GM21515 (cell line): Measurements from ENCODE around the gene S100PBP.

ENCODE experiments used
- ATAC-seq: cut with Tn5 transposase; IDR thresholded peaks from one replicate; pipeline ENCODE4 v1.9.1; 2021; ENCODE audit not compliant: unreplicated experiment

The S100PBP gene

DNA sequence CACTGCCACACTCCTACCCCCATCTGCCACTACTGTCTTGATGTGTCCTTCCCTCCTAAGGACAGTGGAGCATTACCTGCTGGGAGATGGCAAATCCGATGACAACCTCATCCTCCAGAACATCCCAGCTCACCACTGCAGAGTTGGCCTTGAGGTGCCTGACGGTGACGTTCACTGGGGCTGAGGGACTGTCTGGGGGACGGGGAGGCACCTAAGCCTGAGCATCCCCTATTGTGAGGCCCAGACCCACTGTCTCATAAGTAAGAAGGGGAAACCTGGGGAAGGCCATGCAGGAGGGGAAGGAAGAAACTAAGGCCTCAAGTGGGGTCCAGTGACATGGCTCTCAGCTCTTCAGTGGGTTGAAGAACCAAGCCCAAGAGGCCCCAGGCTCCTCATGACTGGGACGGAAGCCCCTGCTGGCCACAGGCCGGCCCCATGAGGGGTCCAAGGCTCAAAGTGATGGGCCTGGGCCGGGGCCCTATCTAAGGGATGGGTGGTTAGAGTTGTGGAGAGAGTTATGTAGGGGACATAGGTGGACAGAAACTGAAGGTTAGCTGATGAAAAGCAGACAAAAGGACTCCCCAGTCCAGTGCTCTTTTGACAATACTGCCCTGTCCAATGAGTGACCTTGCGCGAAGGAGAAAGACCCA is 51.5 kb downstream of the S100PBP start:
- no peak for ATAC-seq

GRCh38 chr1:32869923-32870614 is 52.6 kb downstream of the S100PBP start:
- no peak for ATAC-seq

DNA sequence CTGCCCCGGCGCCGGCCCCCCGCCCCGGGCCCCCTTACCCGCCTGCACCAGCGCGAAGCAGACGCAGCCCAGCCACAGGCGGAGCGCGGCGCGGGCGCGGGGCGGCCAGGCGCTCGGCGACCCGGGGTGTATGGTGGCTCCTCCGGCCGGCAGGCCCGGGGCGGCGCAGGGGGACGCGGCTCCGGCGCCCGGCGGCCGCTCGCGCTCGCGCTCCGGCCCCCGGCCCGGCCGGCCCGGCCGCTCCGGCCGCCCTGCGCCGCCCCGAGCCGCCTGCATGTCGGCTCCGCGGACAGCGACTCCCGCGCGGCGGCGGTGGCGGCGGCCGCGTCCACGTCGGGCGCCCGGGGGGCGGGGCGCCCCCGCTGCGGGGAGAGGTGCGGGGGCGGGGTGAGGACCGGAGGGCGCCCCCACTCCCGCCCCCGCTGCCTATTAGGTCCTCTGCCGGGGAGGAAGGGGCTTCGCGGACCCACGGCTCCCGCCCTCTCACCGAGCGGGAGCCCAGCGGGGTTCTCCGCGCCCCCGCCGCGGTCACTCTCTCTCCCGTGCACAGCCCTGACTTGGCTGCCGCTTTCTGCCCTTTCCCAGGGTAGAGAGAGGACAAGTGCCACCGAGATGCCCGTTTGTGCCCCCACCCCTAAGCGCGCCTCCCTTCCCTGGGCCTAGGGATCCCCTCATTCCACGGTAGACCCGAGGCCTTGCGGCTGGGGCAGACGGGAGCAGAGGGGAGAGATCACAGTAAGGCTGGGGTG is 53.3 kb downstream of the S100PBP start, which contains the start of gene FNDC5:
Gene FNDC5, minus strand, starts transcription at position 298 of the 749 bp plus-strand sequence.
- ATAC-seq: no peak

GRCh38 chr1:32871364-32872191 is 54.1 kb downstream of the S100PBP start:
- no peak for ATAC-seq

DNA sequence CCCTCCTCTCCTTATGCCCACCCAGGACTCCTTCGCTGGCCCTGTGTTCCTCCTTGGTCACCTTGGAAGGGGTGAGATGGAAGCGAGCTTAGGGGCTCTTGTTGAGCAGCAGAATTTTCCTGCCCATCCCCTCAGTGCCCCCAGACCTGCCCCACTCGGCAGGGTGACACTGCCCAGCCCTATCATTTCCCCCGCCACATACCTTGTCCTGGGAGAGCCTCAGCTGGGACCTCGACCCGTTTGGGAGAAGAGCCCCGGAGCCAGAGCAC is 54.7 kb downstream of the S100PBP start:
- no peak for ATAC-seq

DNA sequence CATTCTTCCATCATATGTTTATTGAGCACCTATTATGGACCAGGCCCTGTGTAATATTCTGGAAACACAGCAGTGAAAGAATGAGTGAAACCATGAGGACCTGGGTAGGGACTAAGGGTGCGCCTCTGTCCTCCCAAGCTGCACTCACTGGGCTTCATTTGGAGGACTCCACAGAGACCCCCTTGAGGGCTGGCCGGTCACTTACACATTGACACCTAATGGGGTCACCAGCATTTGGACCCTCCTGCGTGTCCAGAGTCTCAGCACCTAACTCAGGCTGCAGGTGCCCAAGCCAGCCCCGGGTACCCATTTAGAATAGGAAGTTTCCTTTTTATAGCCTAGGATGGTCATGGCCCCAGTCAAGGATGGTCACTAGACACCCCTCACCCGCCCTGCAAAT is 56.0 kb downstream of the S100PBP start:
- ATAC-seq: no peak

- ATAC-seq: no peak
These were observed 57.7 kb downstream of the S100PBP start for GRCh38 chr1:32874860-32875752.

DNA sequence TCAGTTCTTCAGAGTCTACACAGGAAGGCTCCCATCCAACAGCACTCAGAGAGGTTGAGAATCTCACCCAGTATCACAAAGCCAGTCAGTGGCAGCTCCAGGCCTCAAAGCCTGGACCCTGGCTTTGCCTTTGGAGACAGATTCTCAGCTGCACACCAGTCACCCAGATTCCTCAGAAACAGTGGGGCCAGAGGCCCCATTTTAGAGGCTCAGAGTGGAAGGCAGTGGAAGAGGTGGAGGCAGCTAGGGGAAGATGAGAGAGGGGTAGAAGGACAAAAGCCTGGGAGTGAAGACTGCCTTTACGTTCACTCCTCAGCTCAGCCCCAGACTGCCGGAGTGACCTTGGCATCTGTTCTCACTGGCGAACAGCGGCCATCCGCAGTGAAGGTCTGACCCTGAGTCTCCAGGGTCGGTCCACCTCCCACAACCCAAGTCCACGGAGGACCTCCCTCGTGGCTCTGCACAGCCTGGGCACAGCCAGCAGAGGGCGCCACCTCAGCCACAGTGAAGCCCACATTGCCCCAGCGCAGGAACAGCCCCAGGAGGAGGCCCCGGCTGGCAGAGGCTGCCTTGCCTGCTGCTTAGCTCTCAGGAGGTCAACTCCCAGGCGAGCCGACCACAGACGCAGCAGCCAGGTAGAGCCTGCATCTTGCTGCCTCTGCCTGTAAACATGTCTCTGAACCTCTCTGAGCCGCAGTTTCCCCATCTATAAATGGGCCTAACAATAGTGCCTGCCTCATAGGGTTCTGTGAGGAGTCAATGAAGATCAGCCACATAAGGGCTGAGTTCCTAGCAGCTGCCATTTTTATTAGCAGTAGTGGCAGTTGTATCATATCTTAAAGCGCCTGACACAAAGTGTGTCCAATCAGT is 59.1 kb downstream of the S100PBP start:
- ATAC-seq: no peak

- ATAC-seq: no peak
These were observed 60.0 kb downstream of the S100PBP start for GRCh38 chr1:32877211-32878110.

DNA sequence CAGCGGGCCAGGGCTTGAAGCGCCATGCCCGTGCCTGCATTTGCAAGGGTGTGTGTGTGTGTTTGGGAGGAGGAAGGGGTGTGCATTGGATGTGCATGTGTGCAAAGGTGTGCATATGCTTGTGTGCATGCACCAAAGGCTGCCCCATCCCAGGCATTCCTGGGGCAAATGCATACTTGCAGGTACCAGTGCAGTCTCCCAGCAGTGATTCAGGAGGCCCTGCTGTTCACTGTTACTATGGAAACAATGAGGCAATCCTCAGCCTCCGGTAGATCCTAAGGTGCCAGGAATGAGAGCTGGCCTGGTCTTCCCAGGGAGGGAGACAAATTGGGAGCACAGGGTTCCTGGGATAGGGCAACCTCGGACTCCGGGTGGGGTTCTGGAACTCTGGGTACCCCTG is 60.7 kb downstream of the S100PBP start:
- ATAC-seq: no peak

- no peak for ATAC-seq
These were observed 61.2 kb downstream of the S100PBP start for GRCh38 chr1:32878637-32879041.

DNA sequence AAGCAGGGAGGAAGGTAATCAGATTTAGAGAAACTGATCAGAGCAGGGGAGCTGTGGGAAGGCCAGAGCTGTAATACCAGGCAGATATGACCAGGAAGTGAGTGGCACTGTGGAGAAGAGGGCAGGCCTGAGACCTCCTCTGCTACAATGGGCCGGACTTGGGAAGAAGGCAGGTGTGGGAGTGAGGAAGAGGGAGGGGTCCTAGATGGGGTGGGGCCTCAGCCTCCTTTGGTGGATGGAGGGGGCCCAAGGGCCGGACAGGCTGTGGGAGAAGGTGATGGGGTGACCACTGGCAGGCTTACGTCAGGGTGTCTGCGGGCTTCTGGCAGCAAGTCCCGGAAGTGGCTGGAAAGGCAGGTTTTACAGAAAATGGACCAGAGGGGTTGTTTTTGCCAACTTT is 63.8 kb downstream of the S100PBP start:
- ATAC-seq: no peak

DNA sequence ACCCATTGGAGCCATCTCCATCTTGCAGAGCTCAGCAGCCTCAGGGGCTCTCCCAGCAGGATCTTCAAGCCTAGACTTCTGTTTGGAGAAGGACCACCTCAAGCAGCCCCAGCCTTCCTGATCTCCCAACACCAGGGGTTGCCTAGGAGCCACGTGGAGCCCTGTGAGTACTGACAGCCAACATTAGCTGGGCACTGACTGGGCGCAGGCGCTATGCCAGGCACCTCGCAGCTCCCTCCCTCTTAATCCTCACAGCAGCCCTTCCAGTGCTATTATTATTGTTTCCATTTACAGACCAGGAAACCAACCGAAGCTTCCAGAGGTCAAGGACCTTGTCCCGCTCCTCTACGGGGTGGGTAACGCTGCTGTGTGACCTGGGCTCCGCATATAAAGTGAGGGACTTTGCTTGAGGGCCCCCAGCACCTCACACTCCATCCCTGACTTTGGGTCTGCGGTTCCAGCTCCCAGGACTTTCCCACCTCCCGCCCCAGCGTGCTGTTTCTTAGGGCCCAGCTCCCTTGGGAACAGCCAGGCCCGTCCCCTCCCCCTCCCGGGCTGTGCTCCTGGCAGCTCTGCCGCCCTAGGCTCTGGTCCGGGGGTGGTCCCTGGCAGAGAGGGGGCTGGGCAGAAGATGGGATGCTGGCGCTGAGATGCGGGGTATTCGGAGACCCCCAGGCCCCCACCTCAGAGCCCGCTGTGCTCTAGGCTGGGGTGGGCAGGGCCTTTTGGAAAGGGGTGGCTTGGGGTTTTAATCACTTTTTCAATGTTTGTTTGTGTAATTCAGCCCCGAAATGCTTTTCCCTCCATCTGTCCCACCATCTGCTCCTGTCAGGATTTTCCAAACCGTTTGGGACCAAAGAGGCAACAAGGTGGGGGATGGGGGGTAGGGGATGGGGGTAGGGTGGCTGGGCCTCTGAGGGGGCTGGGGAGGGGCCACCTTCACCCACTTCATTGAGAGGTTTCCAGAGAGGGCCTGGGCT is 64.7 kb downstream of the S100PBP start:
- no peak for ATAC-seq

- no peak for ATAC-seq
These were observed 66.0 kb downstream of the S100PBP start for GRCh38 chr1:32883338-32884031.

- ATAC-seq: no peak
These were observed 66.5 kb downstream of the S100PBP start for GRCh38 chr1:32884032-32884372.

DNA sequence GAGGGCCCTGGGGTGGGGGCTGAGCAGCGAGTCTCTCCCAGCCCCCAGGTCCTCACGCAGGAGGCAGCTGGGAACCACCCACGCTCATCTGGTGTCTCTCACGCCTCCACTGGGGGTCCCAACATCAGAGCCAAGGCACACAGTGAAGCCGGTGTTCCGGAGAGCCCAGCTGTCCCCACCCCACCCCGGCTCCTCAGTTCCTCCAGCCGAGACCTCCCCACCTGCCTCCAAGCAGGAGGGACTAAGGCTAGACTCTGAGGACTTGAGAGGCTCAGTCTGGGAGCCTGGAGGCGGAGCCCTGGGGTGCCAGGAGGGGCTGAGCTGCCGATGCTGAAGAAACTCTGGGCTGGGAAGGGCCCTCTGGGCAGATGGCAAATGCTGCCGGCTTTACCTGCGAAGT is 67.3 kb downstream of the S100PBP start:
- ATAC-seq: no peak

- ATAC-seq: no peak
These were observed 68.2 kb downstream of the S100PBP start for GRCh38 chr1:32885676-32886003.
